ENCODE measurements around the gene IP6K2.

IP6K2 gene

DNA sequence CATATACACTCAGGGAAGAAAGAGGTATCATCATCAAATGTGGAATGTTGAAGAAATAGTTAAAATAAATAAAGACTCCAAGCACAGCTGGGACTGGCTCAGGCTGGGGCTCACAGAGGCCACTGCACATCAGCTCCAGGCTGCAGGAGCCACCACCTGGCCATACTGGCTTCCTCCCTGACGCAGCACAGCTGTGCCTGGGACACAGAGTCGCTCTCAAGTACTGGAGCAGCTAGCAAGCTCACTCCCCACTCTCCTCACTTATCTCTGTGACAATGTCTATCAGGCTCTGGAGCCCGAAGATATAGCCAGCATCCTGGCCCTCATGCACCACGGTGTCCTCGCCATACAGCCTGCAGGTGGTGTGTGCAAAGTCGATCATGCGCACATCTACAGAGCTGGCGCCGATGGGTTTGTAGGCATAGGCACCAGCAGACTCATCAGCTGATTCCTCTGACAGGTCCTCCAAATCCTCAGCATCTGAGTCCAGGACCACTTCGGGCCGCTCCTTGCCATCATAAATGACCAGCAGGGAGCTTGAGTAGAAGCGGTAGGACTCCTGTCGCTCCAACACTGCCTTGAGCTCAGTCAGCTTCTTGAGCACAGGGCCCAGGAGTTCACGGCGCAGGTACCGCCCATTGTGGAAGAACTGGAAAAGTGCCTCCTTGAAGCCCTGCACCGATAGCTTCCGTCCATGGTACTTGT lies 28.8 kb downstream of the IP6K2 start:
- no peak for DNase-seq

DNA sequence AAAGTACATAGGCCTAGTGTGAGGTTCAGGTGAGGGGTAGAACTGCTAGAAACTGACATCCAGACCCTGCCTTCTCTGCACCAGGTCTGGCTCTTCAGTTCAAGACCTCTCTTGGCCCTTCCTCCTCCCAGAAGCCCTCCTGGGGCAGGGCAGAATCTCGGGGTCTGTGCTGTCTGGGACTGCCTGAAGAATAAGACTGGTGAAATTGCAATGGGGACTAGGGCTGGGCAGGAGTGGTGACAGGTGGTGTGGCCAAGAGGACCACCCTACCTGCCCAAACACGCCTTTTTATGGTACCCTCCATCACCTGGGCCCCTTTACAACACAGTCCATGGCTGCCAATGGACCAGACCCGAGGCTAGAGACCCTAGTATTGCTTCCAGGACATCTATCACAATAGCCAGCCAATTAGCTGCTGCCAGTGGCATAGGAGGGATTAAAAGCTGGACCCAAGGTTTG lies 29.8 kb downstream of the IP6K2 start:
- DNase-seq: no peak

DNA sequence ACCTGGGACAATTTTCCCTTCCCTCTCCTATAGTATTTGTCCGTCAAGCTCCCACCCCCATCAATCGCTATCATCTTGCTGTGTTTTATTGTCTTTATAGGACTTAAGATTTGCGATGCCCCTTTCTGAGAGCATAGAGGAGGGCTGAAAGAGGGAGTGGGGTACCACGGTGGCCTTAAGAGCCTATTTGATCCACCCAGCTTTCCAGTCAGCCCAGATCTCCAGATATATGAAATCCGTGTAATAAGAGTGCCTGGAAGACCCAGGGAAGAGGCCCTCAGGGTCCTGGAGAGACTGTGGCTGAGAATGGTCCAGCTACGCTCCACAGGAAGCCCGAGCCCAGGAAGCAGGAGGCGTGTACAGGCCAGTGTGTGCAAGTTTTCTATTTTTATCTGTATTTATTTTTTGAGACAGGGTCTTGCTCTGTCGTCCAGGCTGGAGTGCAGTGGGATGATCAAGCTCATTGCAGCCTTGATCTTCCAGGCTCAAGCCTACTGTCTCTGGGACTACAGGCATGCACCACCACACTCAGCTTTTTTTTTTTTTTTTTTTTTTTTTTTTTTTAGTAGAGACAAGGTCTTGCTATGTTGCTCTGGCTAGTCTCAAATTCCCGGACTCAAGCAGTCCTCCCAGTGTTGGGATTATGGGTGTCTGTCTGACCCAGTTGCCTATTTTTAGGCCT lies 30.3 kb downstream of the IP6K2 start:
- no peak for DNase-seq

DNA sequence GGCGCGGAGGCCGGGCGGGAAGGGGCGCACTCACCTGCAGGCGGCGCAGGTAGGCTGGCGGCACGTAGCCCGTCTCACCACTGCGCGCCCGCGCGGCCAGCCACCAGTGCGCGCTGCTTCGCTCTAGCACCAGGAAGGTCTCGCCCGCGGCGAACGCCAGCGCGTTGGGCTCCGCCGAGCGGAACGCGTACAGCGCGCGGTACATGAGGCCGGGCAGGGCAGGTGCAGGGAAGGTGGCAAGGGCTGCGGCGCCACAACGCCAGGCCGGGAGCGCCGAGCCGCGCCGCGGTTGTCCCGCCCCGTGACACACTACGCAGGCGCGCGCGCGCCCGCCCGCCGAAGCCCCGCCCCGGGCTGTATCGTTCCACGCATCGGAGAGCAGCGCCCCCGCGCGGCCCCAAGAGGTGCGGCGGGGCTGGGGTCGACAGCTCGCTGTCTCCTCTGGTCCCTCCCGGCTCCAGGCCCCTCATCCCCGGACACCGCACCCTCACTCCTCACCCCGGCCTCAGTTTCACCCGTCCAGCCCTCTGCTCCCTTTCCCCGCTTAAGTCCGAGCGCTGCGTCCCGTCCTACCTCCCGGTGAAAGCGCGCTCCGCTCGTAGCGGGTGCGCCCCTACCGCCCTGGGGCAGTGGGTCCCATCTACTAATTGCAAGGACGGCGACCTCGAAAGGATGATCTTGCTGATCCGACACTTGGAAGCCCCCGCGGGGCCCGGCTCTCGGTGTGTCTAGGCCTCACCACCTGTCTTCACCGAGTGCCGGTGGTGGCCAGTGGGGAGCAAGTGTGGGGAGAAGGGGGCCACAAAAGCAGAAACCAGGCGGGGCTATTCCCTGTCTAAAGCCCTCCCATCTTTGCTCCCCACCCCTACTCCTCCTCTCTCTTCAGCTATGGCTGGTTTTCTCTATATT lies 31.2 kb downstream of the IP6K2 start, which contains the start of gene NCKIPSD:
TSS of gene NCKIPSD (minus strand) at position 313 of the 909 bp plus-strand sequence. CDS start at position 205, 108 bp downstream.
- peak; percentile 56 for DNase-seq

DNA sequence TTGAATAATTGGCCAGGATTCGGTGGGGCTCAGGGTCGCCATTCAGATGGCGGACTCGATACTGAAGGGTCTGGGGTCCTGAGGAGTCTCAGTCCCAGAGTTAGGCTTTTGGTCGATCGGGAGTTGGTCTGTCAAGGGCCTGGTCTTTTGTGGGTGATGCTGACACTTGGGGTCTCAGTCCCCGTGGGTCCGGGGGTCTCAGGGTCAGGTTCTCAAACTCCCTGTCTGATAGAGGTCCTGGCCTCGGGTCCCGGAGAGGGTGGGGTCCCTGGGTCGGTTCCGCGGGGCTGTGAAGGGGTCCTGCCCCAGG lies 31.8 kb downstream of the IP6K2 start:
- DNase-seq: no peak

DNA sequence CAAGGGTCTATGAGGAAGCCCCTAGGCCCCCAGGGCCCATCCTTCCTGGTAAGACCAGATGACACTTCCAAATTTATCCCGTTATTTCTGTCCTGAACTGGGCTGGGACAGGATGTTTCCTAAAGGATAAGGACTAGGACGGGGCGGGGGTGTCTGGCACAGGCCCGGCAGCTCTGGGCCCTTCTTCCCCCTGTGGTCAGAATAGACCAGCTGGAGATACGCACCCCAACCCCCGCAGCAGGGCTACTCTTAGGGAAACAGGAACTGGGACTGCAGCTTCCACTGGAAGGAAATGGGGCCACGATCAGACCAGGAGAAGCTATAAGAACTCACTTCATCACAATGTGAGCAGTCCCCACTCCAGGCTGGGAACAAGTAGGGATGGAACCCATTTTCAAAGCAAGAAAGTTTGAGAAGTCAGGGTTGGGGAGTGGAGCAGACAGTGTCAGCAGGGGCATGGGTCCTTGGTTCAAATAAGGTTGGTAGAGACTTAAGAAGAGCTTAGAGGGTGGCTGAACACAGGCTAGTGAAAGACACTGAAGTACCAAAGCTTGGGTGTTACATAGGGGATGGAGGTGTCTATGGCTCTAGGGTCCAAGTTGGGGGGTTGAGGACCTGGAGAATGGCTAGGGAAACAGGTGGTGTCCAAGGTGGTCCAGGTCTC lies 32.4 kb downstream of the IP6K2 start:
- DNase-seq: no peak

DNA sequence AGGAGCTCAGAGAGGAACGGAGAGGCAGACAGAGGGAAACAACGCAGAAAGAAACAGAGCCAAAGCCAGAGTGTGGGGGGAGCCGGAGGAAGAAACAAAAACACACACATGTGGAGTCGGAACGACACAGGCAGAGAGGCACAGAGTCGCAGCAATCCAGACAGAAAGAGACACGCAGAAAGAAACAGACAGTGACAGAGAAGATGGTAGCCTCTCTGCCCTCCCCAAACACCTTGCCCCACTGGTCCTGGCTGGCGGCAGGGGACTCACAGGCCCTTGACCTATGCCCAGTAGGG lies 33.0 kb downstream of the IP6K2 start:
- no peak for DNase-seq

DNA sequence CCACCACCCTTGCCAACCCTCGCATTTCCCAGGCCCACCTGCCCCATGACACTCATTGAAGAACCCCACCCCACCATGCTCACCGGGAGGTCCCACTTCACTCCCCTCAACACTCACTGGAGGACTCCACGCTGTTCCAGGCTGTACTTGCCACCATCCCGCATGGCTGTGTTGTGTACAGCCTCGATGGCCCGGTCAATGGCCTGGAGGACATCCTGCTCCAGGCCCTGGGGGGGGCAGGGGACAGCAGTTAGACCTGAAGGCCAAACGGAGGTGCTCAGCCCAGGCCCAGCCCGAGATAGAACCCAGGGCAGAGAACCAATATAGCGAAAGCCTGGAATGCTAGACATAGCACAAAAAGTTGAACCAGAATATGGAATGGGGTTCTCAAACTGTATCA lies 34.2 kb downstream of the IP6K2 start:
- no peak for DNase-seq

DNA sequence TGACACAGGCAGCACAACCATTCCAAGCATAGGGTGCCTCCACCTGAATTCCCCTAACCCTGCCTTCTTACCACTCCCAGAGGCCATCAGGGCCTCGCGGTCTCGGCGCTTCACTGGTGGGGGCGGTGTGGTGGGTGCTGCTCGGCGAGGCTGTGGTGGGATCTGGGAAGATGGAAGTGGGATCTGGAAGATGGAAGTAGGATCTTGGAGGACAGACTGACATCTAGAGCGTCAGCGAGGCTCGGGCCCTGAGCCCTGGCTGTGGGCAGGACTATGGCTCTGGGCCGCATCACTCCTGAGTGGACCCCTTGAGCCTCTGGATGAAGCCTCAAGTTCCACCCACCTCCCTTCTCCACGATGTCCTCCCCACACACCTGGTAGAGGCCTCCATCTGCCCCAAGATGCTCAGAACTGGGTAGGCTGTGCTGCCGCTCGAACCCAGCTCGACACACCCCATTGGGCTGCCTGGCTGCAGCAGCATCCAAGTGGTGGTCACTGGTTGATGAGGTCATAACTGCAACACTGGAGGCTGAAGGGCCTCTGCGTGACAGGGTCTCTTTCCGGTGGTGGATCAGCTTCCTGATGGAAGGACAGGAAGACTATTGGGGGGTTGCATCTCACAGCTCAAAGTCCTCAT lies 34.9 kb downstream of the IP6K2 start:
- DNase-seq: no peak

DNA sequence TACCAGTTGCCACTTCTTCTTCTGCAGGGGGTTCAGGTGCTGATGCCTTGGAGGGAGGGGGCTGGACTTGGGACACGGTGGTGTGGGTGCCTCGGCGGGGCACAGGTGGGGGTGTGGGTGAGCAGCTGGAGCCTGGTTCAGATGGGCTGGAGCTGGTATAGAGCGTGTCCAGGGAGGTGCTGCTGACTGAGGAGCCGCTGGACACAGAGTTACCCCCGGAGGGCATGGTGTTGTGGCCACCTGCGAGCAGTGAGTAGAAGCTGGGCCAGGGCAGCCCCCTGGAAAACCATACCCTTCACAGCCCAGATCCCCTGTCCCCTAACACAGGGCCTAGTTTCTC lies 35.5 kb downstream of the IP6K2 start:
- no peak for DNase-seq

DNA sequence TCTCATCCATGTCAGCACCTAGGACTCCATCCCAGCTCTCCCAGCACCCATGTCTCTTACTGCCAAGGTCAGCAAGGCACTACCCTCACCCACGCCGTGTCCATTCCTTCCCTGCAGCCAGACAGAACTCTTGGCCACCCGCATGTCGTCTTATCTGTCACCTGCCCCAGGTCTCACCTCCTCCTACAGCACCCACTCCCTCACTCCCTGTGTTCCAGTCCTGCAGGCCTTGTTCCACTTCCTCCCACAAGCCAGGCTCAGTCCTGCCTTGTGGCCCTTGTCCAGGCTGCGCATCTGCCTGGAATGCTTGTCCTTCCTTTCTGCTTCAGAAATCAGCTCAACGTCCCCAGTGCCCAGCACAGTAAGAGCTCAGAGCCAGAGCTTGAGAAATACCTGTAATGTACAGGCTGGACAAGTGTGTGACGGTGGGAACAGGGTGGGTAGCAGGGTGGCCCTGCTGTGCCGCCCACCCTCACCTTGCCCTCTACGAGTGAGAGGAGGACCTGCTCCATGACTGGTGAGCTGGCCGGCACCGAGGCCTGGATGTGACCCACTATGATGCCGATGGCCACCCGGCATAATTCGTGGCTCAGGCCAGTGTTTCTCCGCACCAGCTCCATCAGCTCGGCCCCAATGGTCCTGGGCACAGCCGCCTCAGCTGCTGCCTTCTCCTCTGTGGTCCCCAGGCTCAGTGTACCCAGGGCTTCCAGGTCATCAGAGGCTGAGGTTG lies 36.0 kb downstream of the IP6K2 start:
- DNase-seq: no peak

DNA sequence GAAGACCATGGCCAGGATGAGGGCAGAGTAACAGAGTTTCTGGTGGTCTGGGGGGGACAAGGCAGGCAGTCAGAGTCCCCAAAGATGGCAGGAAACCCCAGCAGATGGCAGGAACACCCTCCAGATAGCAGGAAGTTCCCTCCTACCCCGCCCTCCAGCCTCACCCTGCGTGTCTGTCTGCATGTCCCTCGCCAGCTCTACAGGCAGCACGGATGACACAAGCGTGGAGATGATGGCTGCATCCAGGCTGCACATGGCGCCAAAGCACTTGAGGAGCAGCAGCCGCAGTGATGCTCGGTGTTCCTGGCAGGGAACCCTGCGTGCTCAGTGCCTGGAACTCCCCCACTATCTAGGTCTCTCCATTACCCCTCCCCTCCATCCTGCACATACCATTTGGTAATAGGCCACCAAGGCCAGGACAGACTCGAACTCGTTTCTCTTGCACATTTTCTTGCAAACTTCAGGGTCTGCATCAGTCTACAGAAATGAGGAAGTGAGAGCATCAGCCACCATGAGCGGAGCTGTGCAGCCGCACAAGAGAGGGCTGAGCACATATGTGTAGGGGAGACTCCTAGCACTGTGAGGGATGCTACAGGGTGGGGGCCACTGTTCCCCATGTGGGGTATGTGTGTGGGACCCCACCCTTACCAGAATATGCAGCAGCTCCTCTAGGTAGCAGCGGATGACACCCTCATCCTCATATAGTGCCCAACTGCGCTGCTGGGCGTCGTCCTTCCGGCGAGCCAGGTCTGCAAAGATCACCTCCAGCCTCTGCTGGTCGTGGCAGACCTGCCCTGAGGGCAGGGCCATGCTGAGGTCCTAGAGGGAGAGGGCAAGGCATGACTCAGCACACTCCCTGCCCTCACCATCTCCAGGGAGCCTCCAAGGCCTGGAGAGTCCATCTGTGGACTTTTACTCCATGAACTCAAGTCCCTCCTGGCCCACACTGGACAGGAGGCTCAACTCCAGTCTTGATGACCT lies 37.3 kb downstream of the IP6K2 start:
- DNase-seq: no peak

DNA sequence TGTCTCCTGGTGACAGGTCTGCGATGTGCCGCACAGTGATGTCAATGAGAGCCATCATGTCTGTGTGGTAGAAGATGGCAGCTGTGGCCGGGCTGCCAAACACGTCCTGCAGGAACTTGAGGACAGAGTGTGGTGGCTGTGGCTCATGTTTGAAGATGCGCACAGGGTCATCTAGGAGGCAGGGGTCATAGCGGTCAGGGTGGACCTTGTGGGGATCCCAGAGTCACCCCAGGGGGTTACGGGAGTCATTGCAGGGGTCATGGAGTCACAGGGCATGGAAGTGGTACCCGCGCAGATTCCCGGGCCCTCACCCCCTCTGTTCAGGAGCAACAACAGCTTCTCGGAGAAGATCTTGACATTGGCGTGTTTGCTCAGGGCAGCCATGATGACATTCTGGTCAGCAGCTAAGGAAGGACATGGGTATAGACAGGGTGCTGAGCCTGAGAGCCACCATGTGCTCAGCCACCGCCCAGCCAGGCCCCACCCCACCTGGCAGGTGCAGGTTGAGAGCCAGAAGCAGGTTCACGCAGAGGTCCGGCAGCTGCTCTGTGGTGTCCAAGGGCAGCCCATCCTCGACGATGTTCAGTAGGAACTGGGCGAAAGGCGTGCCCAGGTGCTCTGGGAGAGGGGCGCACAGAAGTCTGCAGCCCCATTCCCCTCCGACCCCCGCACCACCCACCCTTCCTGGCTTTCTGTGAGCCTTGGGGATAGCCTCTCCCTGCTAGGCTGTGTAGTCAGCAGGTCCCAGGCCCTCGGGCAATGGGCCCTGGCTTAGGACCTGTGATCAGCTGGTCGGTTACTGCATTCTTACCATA lies 38.2 kb downstream of the IP6K2 start:
- no peak for DNase-seq

DNA sequence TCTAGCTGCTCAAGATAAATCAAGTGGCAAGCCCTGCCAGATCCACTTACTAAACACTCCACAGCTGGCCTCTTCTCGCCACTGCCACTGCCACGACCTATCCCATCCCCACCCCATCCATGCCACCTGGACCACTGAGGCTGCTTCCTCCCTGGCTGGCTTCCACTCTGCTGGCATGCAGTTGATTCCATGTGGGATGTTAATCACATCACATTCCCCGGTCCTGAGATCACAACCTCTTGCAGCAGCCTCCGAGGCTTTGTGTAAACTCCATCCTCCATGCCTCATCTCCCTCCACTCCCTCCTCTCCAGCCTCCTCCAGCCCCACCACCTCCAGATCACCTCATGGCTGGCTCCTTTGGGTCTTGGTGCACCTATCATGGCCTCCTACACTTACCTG lies 39.0 kb downstream of the IP6K2 start:
- DNase-seq: no peak

DNA sequence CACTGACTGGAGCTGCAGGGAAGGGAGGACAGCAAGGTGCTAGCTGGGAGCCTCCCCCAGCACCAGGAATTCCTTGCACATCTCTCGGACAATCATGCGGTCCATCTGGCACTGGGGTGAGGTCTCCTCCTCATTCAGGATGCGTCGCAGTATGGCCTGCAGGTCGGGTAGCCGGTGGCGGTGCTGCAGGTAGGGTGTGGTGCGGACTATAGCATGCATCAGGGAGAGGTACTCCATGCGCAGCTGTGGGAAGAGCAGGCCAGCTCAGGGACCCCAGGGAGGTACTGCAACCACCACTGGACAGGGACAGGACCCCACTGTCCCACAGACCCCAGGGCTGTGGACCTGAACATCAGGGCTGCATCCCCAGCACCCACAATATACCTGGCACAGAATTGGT lies 42.5 kb downstream of the IP6K2 start:
- DNase-seq: no peak

DNA sequence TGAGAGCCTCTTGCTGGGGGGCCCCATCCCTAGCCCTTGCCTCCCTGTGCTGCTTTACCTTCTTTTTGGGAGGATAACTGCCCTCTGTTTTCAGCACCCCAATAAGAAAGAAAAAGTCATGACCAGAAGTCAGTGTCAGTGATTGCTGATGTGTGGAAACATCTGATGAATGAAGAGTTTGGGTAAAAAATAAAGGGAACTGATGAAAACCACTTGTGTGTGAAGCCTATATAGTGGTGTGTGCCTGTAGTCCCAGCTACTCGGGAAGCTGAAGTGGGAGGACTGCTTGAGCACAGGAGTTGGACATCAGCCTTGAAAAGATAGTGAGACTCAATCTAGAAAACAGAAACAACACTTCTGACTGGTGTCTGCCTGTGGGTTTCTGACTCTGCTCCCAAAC lies 44.5 kb downstream of the IP6K2 start:
- no peak for DNase-seq

DNA sequence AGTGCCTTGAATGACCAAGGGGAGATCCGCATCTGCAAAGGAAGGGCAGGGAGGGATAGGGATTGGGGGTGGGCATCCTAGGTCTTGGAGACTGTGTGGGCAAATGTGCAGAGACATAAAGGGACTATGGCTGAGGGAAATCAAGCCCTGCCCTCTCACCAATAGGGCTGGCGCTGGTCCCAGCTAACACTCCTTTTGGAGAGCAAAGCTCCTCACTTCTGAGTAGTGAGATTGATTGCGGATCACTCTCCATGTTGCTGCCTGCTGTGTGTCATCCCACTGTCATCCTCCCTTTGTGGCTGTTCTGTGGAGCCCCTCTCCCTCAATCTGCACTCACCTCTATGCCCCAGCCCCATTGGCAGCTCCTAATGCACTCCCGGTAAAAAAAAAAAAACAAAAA lies 52.1 kb downstream of the IP6K2 start:
- DNase-seq: no peak

DNA sequence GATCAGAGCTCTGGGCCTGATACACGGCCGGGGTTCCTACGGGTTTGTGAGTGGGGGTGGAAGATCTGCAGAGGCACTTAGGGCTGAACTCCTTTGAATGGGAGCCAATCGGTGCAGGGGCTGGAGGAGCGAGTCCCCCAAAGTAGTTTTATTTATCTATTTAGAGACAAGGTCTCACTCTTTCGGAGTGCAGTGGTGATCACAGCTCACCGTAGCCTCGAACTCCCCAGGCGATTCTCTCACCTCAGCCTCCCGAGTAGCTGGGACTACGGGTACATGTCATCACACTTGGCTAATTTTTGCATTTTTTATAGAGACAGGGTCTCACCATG lies 52.7 kb downstream of the IP6K2 start:
- no peak for DNase-seq

DNA sequence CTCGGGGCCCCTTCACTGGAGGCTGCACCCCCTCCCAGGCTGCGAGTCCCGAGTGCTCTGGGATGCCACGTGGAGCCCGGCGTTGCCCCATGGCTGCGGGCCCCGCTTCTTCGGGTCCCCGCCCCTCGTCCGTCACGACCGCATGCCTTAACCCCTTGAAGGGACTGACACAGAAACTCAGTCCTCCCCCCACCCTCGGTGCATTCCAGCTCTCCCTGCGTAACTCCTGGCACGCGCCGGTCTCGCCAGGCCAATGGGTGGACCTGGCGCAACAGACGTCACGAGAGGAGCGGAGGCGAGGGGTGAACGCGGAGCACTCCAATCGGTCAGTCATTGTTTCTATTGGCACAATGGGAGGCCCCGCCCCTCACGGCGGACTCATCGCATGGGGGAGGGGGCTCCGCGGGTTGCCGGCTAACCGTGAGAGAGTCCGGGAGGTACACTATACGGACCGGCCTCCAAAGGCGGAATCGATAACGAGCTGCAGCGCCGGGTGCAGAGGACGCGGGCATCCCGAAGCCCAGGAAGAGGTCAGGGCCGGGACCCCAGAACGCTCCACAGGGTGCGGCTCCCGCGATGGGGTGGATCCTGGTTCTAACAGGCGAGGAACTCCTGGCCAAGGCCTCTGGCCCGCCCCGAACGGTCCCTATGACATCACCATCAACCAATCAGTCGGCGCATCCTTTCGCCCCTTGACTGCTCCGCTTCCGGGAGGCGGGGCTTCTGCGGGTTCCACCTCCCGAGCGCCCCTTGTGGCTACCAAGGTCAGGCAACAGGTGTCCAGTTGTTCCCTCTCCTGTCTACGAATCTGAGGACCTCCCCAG lies 53.3 kb downstream of the IP6K2 start:
- peak; percentile 83 for DNase-seq

All from NCI-H2171 (cell line).